A549 (cell line): Measurements from ENCODE around the gene ZNF280A. TPM values are rescaled to one million over a fixed set of nuclear protein-coding genes. Genes with fewer than 3 reads are reported as not detected.

Experiments
- ATAC-seq, 2 experiments: fragments of 200-7000 bp in 1 of 2; fragments of >200 bp in 1 of 2; cut with Nextera tagmentation in 1 of 2; cut with Tn5 transposase in 1 of 2; 3 replicates each; pipeline versions ENCODE4 v1.8.0 to v1.9.1; 2018 to 2020; ENCODE audit warnings: mild to moderate bottlenecking in 1 of 2, moderate library complexity in 1 of 2
- CTCF ChIA-PET: fragments of 300-600 bp; sonication (Branson Sonifier 250); formaldehyde crosslinking; extraction: SDS; loops from one replicate; lab custom pipeline; 2021; ENCODE audit warnings: antibody characterized with exemption, inconsistent platforms; lab: Yijun Ruan, JAX
- POLR2A ChIA-PET: fragments of 350-600 bp; formaldehyde crosslinking; extraction: SDS; loops from one replicate; lab custom pipeline; 2021; ENCODE audit warnings: antibody characterized with exemption, inconsistent platforms; lab: Yijun Ruan, JAX
- DNase-seq, 2 experiments: peaks; one replicate each; pipeline versions ENCODE4 v3.0.0 to v3.0.0-alpha.2; 2011 to 2016; ENCODE audit warnings: low read depth in 1 of 2, low spot score in 1 of 2
- FAIRE-seq: peaks from 2 replicates; lab custom pipeline; 2011; peaks lifted over from hg19 to GRCh38; lab: Jason Lieb, UNC
- H3K27ac ChIP-seq, 2 experiments: fragments of >200 bp; sonication (Bioruptor Twin); formaldehyde crosslinking; 3 replicates each; pipeline ENCODE4 v1.5.1; 2016 to 2017
- H3K4me1 ChIP-seq: fragments of >200 bp; sonication (Bioruptor Twin); formaldehyde crosslinking; 3 replicates; pipeline ENCODE4 v1.6.1; 2016
- H3K4me2 ChIP-seq: fragments of >200 bp; sonication (Bioruptor Twin); formaldehyde crosslinking; 3 replicates; pipeline ENCODE4 v1.6.1; 2016
- H3K4me3 ChIP-seq: fragments of >200 bp; sonication (Bioruptor Twin); formaldehyde crosslinking; 3 replicates; pipeline ENCODE4 v1.5.1; 2016
- H3K9me3 ChIP-seq: fragments of >200 bp; sonication (Bioruptor Twin); formaldehyde crosslinking; 3 replicates; pipeline ENCODE4 v1.6.1; 2016
- BHLHE40 ChIP-seq: IDR thresholded peaks from 2 replicates; pipeline ENCODE4 v1.6.1; 2012; ENCODE audit warnings: low read depth, low read length, inconsistent platforms
- EP300 ChIP-seq, 2 experiments: fragments of >200 bp; sonication (Bioruptor Twin); formaldehyde crosslinking; IDR thresholded peaks; 2 replicates in 1 of 2; 3 replicates in 1 of 2; pipeline ENCODE4 v1.6.1; 2016 to 2017
- ESRRA ChIP-seq: fragments of 150-350 bp; IDR thresholded peaks from 2 replicates; pipeline ENCODE4 v1.6.1; 2014; ENCODE audit warnings: mild to moderate bottlenecking, low read length, borderline replicate concordance
- GATA3 ChIP-seq: IDR thresholded peaks from 2 replicates; pipeline ENCODE4 v1.6.1; 2012; ENCODE audit warnings: borderline replicate concordance
- HDAC2 ChIP-seq: fragments of 200-600 bp; sonication (generic); IDR thresholded peaks from 2 replicates; pipeline ENCODE4 v1.6.1; 2016
- HEYL ChIP-seq: fragments of 250-450 bp; sonication (Bioruptor Pico); IDR thresholded peaks from 2 replicates; pipeline ENCODE4 v1.8.0; 2021; ENCODE audit warnings: mild to moderate bottlenecking, moderate library complexity
- JUN ChIP-seq, 2 experiments: fragments of >200 bp; sonication (Bioruptor Twin); formaldehyde crosslinking; IDR thresholded peaks; 2 replicates in 1 of 2; 3 replicates in 1 of 2; pipeline ENCODE4 v1.6.1; 2016 to 2017
- MYC ChIP-seq: IDR thresholded peaks from 2 replicates; pipeline ENCODE4 v1.6.1; 2012; ENCODE audit warnings: mild to moderate bottlenecking, inconsistent platforms, low read length, improper control_type of control experiment, borderline replicate concordance
- POLR2A ChIP-seq: IDR thresholded peaks from 2 replicates; pipeline ENCODE4 v1.6.1; 2012; ENCODE audit warnings: mild to moderate bottlenecking, low read length
- RAD21 ChIP-seq, 2 experiments: fragments of >200 bp in 1 of 2; sonication (Bioruptor Twin) in 1 of 2; formaldehyde crosslinking in 1 of 2; IDR thresholded peaks in 1 of 2; conservative IDR thresholded peaks in 1 of 2; 2 replicates in 1 of 2; 3 replicates in 1 of 2; pipeline ENCODE4 v1.6.1; 2012 to 2018; ENCODE audit warnings: inconsistent platforms in 1 of 2
- RNF2 ChIP-seq: fragments of 200-600 bp; sonication (generic); IDR thresholded peaks from 2 replicates; pipeline ENCODE4 v1.6.1; 2016; ENCODE audit warnings: low read depth, mild to moderate bottlenecking, antibody characterized with exemption, moderate library complexity, borderline replicate concordance
- SREBF2 ChIP-seq: fragments of 450-650 bp; IDR thresholded peaks from 2 replicates; pipeline ENCODE4 v1.6.1; 2014; ENCODE audit warnings: mild to moderate bottlenecking, moderate library complexity
- ZC3H11A ChIP-seq: fragments of 450-650 bp; IDR thresholded peaks from 2 replicates; pipeline ENCODE4 v1.6.1; 2014; ENCODE audit warnings: antibody characterized with exemption, mild to moderate bottlenecking
- ZNF302 ChIP-seq: fragments of 250-450 bp; sonication (Bioruptor Pico); IDR thresholded peaks from 2 replicates; pipeline ENCODE4 v1.9.0; 2021; ENCODE audit warnings: inconsistent platforms, mild to moderate bottlenecking, moderate library complexity
- WGBS: methylation state at CpG from one replicate; pipeline ENCODE4 v1.1.6; 2017; ENCODE audit errors: missing lambda C conversion rate; 5-methylcytosine and 5-hydroxymethylcytosine counted together
- polyA plus RNA-seq, 4 experiments: library from polyadenylated mRNA; depleted of rRNA in 3 of 4; stranded (reverse); fragments of >200 nt; fragmentation: RNase III in 1 of 4; extraction: RNeasy Plus Mini Kit Qiagen cat#74134 plus additional on column Dnase treatment in 1 of 4; gene quantifications; 2 replicates in 3 of 4; 3 replicates in 1 of 4; pipeline ENCODE4 v1.2.3, GENCODE V29; 2011 to 2017
- TF ChIP-seq, protein P1 (sequence below): fragments of 250-450 bp; sonication (Bioruptor Pico); IDR thresholded peaks from 2 replicates; pipeline ENCODE4 v1.5.0; 2020; ENCODE audit warnings: low read depth, mild to moderate bottlenecking, moderate library complexity
- TF ChIP-seq, protein P2 (sequence below): fragments of 450-650 bp; IDR thresholded peaks from 2 replicates; pipeline ENCODE4 v1.6.1; 2014; ENCODE audit warnings: antibody characterized with exemption
- TF ChIP-seq, protein P3 (sequence below): fragments of 150-350 bp; IDR thresholded peaks from 2 replicates; pipeline ENCODE4 v1.6.1; 2014; ENCODE audit warnings: low read depth, mild to moderate bottlenecking, low read length

ZNF280A gene
- polyA plus RNA-seq, 2 of the 4 experiments (the other 2 are of a cell fraction), result 2.0 to 3.0 TPM

DNA sequence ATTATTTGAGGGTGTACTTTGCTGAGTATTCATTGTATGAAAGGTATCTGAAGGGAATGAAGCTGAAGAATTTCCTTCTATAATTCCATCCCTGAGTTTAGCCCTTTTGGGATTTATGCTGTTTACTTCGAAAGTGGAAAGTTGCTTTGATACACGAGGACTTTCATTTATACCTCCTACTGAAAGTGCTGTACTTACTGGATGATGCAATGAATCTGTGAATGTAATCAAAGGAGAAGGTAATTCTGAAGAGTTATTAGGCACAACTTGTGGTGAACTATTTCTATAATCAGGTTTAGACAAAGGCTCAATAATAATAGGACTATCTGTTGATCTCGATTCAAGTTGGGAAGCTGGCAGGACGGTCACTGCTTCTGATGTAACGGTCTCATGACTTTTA lies 31.3 kb downstream of the ZNF280A start:
- ATAC-seq, result no peak
- no peaks in the 10 kb centered on the region for H3K4me1 ChIP-seq
- 96% methylated on average over 5 of the region's 5 CpGs for WGBS
- no peak overlapping the region for H3K27ac ChIP-seq
- no peaks in the 10 kb centered on the region for H3K9me3 ChIP-seq
- DNase-seq, result no peak
- CTCF ChIA-PET, result interaction anchor here (0.9 to 1.5 kb wide), 6 partner anchors 15 to 468 kb away, joined by 3 to 4 read pairs (median 3); no protein-coding TSS in a partner anchor
- H3K4me2 ChIP-seq, result no peak overlapping the region
- FAIRE-seq, result no peak
- no peak overlapping the region for H3K4me3 ChIP-seq
- TF ChIP-seq POLR2A (no peak), ESRRA (no peak), ZNF302 (no peak), RAD21 (conservative IDR thresholded peaks at IDR 0.05 in 1 of 2, IDR thresholded peaks at IDR 0.05 in 1 of 2) (no peak), JUN (IDR thresholded peaks at IDR 0.05) (no peak), BHLHE40 (no peak), RNF2 (no peak), EP300 (IDR thresholded peaks at IDR 0.05) (no peak), ZC3H11A (no peak), HDAC2 (no peak)
- TF ChIP-seq, protein P1, sequence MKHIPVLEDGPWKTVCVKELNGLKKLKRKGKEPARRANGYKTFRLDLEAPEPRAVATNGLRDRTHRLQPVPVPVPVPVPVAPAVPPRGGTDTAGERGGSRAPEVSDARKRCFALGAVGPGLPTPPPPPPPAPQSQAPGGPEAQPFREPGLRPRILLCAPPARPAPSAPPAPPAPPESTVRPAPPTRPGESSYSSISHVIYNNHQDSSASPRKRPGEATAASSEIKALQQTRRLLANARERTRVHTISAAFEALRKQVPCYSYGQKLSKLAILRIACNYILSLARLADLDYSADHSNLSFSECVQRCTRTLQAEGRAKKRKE (CRISPR knock-in tag), result no peak
- POLR2A ChIA-PET, result no interaction called here

DNA sequence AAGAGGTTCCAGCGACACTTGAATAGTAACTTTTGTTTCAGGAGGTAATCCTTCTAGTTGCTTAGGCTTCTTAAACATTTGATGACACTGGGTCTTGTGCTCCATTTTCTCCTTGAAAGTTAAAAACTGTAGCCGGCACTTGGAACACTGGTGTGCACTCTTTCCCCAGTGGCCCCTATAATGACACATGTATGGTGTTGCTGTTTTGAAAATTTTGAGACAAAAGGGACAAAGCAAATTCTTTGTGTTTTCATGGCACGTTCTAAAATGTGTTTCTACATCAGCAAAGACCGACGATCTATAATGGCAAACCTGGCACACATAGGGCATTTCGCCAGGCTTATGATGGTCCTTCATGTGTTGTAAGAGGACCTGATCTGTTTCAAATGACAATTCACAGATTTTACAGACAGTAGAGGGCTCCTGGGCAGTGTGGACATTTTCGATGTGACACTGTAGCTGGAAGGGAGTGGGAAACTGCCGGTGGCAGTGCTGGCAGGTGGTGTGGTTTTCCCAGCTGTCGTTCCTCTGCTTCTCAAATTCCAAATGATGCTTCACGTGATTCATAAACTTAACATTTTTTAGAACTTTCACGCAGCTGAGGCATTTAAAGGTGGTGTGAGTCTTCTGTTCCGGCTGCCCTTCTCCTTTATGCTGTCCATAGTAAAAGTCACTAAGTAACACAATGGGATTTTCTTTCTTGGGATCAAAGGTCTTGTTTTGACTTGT lies 32.0 kb downstream of the ZNF280A start:
- ChIA-PET POLR2A (no interaction called here), CTCF (interaction anchor here (1.2 to 1.6 kb wide), 2 partner anchors 17 to 24 kb away, joined by 3 read pairs; no protein-coding TSS in a partner anchor)
- no peak for ATAC-seq
- Histone ChIP-seq H3K4me3 (no peak overlapping the region), H3K4me2 (no peak overlapping the region), H3K9me3 (no peaks in the 10 kb centered on the region), H3K4me1 (no peaks in the 10 kb centered on the region), H3K27ac (no peak overlapping the region)
- TF ChIP-seq, protein P2, sequence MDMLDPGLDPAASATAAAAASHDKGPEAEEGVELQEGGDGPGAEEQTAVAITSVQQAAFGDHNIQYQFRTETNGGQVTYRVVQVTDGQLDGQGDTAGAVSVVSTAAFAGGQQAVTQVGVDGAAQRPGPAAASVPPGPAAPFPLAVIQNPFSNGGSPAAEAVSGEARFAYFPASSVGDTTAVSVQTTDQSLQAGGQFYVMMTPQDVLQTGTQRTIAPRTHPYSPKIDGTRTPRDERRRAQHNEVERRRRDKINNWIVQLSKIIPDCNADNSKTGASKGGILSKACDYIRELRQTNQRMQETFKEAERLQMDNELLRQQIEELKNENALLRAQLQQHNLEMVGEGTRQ, result no peak
- TF ChIP-seq, protein P3, sequence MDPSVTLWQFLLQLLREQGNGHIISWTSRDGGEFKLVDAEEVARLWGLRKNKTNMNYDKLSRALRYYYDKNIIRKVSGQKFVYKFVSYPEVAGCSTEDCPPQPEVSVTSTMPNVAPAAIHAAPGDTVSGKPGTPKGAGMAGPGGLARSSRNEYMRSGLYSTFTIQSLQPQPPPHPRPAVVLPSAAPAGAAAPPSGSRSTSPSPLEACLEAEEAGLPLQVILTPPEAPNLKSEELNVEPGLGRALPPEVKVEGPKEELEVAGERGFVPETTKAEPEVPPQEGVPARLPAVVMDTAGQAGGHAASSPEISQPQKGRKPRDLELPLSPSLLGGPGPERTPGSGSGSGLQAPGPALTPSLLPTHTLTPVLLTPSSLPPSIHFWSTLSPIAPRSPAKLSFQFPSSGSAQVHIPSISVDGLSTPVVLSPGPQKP, result no peak
- TF ChIP-seq MYC (no peak), ZNF302 (no peak), GATA3 (no peak), HEYL (CRISPR knock-in tag) (no peak)
- WGBS, result 94% methylated on average over 12 of the region's 12 CpGs
- DNase-seq, result no peak
- FAIRE-seq, result no peak

DNA sequence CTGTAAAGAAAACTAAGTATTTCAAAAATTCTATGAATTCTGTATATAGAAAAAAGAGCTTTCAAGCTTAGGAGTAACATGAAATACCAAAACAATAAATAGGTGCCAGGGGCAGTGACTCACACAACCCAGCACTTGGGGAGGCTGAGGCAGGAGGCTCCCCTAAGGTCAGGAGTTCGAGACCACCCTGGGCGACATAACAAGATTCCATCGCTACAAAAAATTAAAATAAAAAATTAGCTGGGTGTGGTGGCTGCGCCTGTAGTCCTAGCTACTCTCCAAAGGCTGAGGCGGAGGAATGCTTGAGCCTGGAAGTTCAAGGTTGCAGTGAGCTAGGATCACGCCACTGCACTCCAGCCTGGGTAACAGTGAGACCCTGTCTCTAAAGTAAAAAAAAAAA lies 33.0 kb downstream of the ZNF280A start:
- POLR2A ChIA-PET, result no interaction called here
- CTCF ChIA-PET, result interaction anchor here (1.4 to 1.6 kb wide), 2 partner anchors 18 to 73 kb away, joined by 3 read pairs; no protein-coding TSS in a partner anchor
- H3K4me3 ChIP-seq, result no peak overlapping the region
- TF ChIP-seq SREBF2, result no peak
- TF ChIP-seq, all 56 proteins: peak for 0
- 96% methylated on average over 6 of the region's 6 CpGs for WGBS
- FAIRE-seq (no peak), DNase-seq (no peak), ATAC-seq (no peak)
- no peaks in the 10 kb centered on the region for H3K4me1 ChIP-seq
- H3K4me2 ChIP-seq, result no peak overlapping the region
- H3K9me3 ChIP-seq, result no peaks in the 10 kb centered on the region
- no peak overlapping the region for H3K27ac ChIP-seq
